HUES48 (cell line): Measurements from ENCODE around the gene SGSM1.

Experiments used
- H3K27ac ChIP-seq: one replicate; pipeline ENCODE4 v1.7.0; 2013; ENCODE audit warnings: low read depth, low read length, inconsistent platforms
- H3K27me3 ChIP-seq: 2 replicates; pipeline ENCODE4 v1.6.1; 2013; ENCODE audit warnings: mild to moderate bottlenecking, low read length; ENCODE audit not compliant: control insufficient read depth, insufficient read depth
- H3K36me3 ChIP-seq: 2 replicates; pipeline ENCODE4 v1.6.1; 2013; ENCODE audit warnings: low read length; ENCODE audit not compliant: control insufficient read depth, insufficient read depth
- H3K4me1 ChIP-seq: 2 replicates; pipeline ENCODE4 v1.6.1; 2013; ENCODE audit warnings: mild to moderate bottlenecking, low read length; ENCODE audit not compliant: control insufficient read depth, insufficient read depth
- H3K4me3 ChIP-seq: 2 replicates; pipeline ENCODE4 v1.5.1; 2013; ENCODE audit warnings: mild to moderate bottlenecking, low read depth, low read length
- H3K9ac ChIP-seq: 2 replicates; pipeline ENCODE4 v1.6.1; 2013; ENCODE audit warnings: mild to moderate bottlenecking, low read depth, low read length, moderate library complexity
- H3K9me3 ChIP-seq: 2 replicates; pipeline ENCODE4 v1.6.1; 2013; ENCODE audit warnings: low read length; ENCODE audit not compliant: control insufficient read depth, insufficient read depth

SGSM1 gene

GRCh38 chr22:24775769-24776492, 30.1 kb upstream of the SGSM1 start:
- no peak overlapping the region for H3K4me3 ChIP-seq
- H3K9ac ChIP-seq = no peak overlapping the region
- H3K27me3 ChIP-seq = no peaks in the 10 kb centered on the region
- H3K36me3 ChIP-seq = no peaks in the 10 kb centered on the region
- H3K4me1 ChIP-seq = 0 out of 2 replicates have a peak, but pooled peaks cover 3% of the 10 kb centered on the region
- H3K27ac ChIP-seq = no peak overlapping the region
- no peaks in the 10 kb centered on the region for H3K9me3 ChIP-seq

GRCh38 chr22:24776525-24776924, 29.5 kb upstream of the SGSM1 start:
- Histone ChIP-seq H3K27me3 (no peaks in the 10 kb centered on the region), H3K9me3 (no peaks in the 10 kb centered on the region), H3K9ac (no peak overlapping the region), H3K27ac (no peak overlapping the region), H3K4me1 (0 out of 2 replicates have a peak, but pooled peaks cover 3% of the 10 kb centered on the region), H3K36me3 (no peaks in the 10 kb centered on the region), H3K4me3 (no peak overlapping the region)

GRCh38 chr22:24789516-24789915, 16.5 kb upstream of the SGSM1 start:
- Histone ChIP-seq H3K9ac (no peak overlapping the region), H3K27ac (no peak overlapping the region), H3K36me3 (no peaks in the 10 kb centered on the region), H3K4me3 (no peak overlapping the region), H3K4me1 (no peaks in the 10 kb centered on the region), H3K9me3 (no peaks in the 10 kb centered on the region), H3K27me3 (no peaks in the 10 kb centered on the region)

- no peak overlapping the region for H3K4me3 ChIP-seq
- H3K9me3 ChIP-seq = no peaks in the 10 kb centered on the region
- H3K9ac ChIP-seq = no peak overlapping the region
- H3K27ac ChIP-seq = no peak overlapping the region
- no peaks in the 10 kb centered on the region for H3K4me1 ChIP-seq
- H3K36me3 ChIP-seq = no peaks in the 10 kb centered on the region
- no peaks in the 10 kb centered on the region for H3K27me3 ChIP-seq
These were observed 14.6 kb upstream of the SGSM1 start for GRCh38 chr22:24791362-24791761.

- Histone ChIP-seq H3K4me1 (no peaks in the 10 kb centered on the region), H3K9ac (no peak overlapping the region), H3K27me3 (no peaks in the 10 kb centered on the region), H3K36me3 (no peaks in the 10 kb centered on the region), H3K27ac (no peak overlapping the region), H3K9me3 (no peaks in the 10 kb centered on the region), H3K4me3 (no peak overlapping the region)
These were observed 10.0 kb upstream of the SGSM1 start for GRCh38 chr22:24796056-24796455.

- no peaks in the 10 kb centered on the region for H3K36me3 ChIP-seq
- H3K4me3 ChIP-seq = no peak overlapping the region
- no peaks in the 10 kb centered on the region for H3K27me3 ChIP-seq
- no peak overlapping the region for H3K27ac ChIP-seq
- no peaks in the 10 kb centered on the region for H3K9me3 ChIP-seq
- H3K4me1 ChIP-seq = no peaks in the 10 kb centered on the region
- H3K9ac ChIP-seq = no peak overlapping the region
These were observed 9.2 kb upstream of the SGSM1 start for GRCh38 chr22:24796860-24797259.

- Histone ChIP-seq H3K4me3 (no peak overlapping the region), H3K9me3 (no peaks in the 10 kb centered on the region), H3K27me3 (no peaks in the 10 kb centered on the region), H3K4me1 (no peaks in the 10 kb centered on the region), H3K27ac (no peak overlapping the region), H3K36me3 (no peaks in the 10 kb centered on the region), H3K9ac (no peak overlapping the region)
These were observed 4.0 kb upstream of the SGSM1 start for GRCh38 chr22:24801901-24802465.

- Histone ChIP-seq H3K4me3 (no peak overlapping the region), H3K9ac (no peak overlapping the region), H3K27me3 (no peaks in the 10 kb centered on the region), H3K36me3 (no peaks in the 10 kb centered on the region), H3K9me3 (no peaks in the 10 kb centered on the region), H3K4me1 (no peaks in the 10 kb centered on the region), H3K27ac (no peak overlapping the region)
These were observed 2.9 kb upstream of the SGSM1 start for GRCh38 chr22:24803064-24803542.

- Histone ChIP-seq H3K4me1 (no peaks in the 10 kb centered on the region), H3K27me3 (no peaks in the 10 kb centered on the region), H3K9ac (0 out of 2 replicates have a peak overlapping the region, but pooled peaks have one; percentile 32), H3K27ac (no peak overlapping the region), H3K9me3 (no peaks in the 10 kb centered on the region), H3K4me3 (peak overlapping the region; percentile 79), H3K36me3 (no peaks in the 10 kb centered on the region)
These were observed 621 bp downstream of the SGSM1 start for GRCh38 chr22:24806663-24807001.

GRCh38 chr22:24807284-24807950, 1.4 kb downstream of the SGSM1 start:
- Histone ChIP-seq H3K27me3 (no peaks in the 10 kb centered on the region), H3K27ac (no peak overlapping the region), H3K36me3 (no peaks in the 10 kb centered on the region), H3K4me3 (no peak overlapping the region; the same call in 1 of the 2 replicates), H3K9me3 (no peaks in the 10 kb centered on the region), H3K4me1 (no peaks in the 10 kb centered on the region), H3K9ac (no peak overlapping the region)

- H3K36me3 ChIP-seq = no peaks in the 10 kb centered on the region
These were observed 3.3 kb downstream of the SGSM1 start for GRCh38 chr22:24809331-24809730.

More at GRCh38 chr22:24809331-24809730, 3.3 kb downstream of the SGSM1 start:
- Histone ChIP-seq H3K9ac (no peak overlapping the region), H3K27ac (no peak overlapping the region), H3K9me3 (no peaks in the 10 kb centered on the region), H3K27me3 (no peaks in the 10 kb centered on the region), H3K4me1 (no peaks in the 10 kb centered on the region), H3K4me3 (no peak overlapping the region)
